Hepatic stellate cell (primary cell): ENCODE data around the gene LRRC4.

Source experiments
- DNase-seq: peaks from one replicate; pipeline ENCODE4 v3.0.0; 2011; ENCODE audit warnings: low spot score

LRRC4 gene

DNA sequence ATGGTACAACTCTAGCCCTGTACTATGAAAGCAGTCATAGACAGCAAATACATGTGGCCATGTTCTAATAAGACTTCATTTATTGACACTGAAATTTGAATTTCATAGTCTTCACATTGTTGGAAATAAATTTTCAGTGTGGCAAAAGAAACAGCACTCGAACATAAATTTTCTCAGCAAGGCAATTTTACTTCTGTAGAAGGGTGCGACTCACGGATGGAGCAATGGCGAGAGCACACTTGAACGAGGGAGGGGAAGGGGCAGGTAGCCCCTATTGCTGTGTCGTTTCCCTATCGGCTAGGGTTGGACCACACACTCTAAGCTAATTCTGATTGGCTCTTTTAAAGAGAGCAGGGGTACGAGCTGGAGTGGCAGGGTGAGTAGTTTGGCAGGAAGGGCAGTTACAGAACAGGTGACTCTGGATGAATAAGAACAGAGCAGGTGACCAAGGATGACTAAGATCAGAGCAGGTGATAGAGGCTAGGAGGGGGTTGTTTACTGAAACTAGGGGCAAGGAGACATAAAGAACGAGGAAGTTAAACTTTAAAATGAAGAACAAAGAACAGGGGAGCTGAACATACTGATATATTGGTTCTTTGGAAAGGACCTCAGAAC lies 52.0 kb downstream of the LRRC4 start:
- no peak for DNase-seq

DNA sequence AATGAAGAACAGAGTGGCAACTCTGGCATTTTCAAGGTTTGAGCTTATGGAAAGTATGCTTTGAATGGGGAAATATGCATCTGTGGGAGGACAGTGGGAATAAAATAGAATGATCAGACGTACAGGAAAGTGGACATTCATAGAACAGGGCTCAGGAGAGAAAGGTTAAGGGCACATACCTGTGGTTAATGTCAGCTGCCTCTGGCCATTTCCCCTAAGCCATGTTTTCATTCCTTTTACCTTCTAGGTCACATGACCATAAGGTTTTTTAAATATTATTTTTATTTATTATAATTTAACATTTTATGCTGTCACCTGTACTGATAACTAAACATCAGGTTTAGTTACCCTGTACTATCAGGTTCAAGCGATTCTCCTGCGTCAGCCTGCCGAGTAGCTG lies 52.8 kb downstream of the LRRC4 start:
- no peak for DNase-seq
